Measurements from ENCODE around the gene YDJC.
"Not testable (repeated sequence)": the region's sequence is repeated elsewhere in the genome, so short reads cannot be mapped to it uniquely, and the experiment has no call there.

YDJC gene, protein sequence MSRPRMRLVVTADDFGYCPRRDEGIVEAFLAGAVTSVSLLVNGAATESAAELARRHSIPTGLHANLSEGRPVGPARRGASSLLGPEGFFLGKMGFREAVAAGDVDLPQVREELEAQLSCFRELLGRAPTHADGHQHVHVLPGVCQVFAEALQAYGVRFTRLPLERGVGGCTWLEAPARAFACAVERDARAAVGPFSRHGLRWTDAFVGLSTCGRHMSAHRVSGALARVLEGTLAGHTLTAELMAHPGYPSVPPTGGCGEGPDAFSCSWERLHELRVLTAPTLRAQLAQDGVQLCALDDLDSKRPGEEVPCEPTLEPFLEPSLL

DNA sequence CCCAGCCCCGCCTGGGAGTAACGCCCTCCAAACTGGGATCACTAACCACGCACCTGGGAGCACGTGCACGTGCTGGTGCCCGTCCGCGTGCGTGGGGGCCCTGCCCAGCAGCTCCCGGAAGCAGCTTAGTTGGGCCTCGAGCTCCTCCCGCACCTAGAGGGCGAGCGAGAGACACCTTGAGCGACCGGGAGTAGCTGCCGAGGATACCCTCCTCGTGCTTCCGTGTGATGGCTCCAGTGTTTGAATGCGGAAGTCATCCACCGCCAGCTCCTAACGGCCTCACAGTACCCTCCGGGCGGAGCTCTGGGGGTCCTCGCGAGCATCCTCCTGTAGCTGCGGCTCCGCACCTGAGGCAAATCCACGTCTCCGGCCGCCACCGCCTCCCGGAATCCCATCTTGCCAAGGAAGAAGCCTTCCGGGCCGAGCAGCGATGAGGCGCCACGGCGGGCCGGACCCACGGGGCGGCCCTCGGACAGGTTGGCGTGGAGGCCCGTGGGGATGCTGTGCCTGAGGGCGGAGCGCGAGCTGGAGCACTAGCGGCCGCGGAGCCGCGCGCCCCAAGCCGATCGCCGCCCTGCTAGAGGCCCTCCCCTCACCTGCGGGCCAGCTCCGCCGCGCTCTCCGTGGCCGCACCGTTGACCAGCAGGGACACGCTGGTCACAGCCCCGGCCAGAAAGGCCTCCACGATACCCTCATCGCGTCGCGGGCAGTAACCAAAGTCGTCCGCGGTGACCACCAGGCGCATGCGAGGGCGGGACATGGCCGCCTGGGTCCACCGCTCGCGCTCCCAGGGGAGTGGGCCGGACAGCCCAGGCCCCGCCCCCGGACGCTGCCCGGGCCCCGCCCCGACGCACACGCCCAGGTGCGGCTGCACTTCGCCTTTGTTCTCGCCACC, at the start of gene YDJC:
Gene YDJC, minus strand, starts transcription at position 768 of the 895 bp plus-strand sequence. Its CDS starts 8 bp downstream, at position 760.
- DNase-seq (ENCODE audit: low spot score): peak; percentile 92

DNA sequence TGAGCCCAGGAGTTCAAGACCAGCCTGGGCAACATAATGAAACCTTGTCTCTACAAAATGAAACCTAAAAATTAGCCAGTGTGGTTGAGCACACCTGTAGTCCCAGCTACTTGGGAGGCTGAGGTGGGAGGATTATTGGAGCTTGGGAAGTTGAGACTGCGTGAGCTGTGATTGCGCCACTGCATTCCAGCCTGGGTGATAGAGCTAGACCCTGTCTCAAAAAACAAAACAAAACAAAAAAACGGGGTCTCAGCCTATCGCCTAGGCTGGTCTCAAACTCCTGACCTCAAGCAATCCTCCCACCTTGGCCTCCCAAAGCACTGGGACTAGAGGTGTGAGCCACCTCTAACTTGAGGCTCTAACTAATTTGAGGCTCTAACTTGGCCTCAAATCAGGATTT, 49.6 kb upstream of the YDJC start:
- no peak for DNase-seq (ENCODE audit: low spot score)

DNA sequence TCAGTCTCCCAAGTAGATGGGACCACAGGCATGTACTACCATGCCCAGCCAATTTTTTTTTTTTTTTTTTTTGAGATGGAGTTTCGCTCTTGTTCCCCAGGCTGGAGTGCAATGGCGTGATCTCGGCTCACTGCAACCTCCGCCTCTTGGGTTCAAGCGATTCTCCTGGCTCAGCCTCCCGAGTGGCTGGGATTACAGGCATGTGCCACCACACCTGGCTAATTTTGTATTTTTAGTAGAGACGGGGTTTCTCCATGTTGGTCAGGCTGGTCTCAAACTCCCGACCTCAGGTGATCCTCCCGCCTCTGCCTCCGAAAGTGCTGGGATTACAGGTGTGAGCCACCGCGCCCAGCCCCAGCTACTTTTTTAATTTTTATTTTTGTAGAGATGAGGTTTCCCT, 49.0 kb upstream of the YDJC start:
- DNase-seq (ENCODE audit: low spot score): not testable (repeated sequence)

DNA sequence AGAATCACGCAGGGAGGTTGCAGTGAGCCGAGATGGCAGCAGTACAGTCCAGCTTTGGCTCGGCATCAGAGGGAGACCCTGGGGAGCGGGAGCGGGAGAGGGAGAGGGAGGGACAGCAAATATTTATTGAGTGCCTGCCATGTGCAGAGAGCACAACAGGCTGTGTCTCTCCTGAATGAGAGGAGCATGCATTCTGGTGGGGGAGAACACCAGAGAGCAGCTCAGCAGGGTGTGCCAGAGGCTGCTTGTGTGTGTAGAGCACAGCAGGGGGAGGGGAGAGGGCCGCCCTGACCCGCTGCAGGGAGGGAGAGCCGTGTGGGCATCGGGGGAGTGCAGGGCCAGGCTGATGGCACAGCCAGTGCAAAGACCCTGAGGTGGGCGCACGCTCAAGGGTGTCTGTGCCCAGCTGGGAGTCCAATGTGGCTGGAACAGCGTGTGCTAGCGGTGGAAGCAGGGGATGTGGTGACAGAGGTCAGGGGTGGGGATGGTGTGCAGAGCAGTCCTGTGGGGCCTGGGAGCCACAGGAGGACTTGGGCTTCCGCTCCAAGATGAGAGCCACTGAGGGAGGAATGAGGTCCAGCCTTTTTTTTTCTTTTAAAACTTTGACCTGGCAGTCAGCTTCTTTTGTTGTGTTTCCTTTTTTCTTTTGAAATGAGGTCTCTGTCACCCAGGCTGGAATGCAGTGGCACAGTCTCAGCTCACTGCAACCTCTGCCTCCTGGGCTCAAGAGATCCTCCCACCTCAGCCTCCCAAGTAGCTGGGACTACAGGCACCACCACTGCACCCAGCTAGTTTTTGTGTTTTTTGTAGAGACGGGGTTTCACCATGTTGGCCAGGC, 48.0 kb upstream of the YDJC start:
- no peak for DNase-seq (ENCODE audit: low spot score)

DNA sequence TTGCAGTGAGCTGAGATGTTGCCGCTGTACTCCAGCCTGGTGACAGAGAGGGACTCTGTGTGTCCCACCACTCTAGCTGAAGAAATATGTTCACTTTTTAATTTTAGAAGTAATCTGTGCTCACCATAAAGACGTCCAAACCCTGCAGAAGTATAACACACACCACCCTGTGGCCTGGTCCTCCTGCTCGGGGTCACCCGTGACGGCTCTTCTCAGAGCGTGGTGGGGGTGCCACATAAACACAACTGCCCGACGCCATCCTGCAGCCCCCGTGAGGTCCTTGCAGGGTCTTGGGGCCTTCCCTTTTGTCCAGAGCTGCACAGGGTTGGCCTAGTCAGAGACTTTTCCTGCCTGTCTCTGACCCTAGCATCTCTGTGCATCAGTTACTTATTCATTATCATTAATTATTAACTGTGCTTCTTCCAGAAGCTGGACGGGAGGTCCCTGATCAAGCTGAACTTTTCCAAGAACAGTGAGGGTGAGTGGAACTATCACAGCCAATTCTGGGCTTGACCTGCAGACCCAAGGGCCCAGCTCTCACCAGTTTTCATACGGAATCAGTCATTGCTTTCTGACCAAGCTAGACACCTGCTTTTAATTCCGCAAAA, 44.9 kb upstream of the YDJC start:
- no peak for DNase-seq (ENCODE audit: low spot score)

DNA sequence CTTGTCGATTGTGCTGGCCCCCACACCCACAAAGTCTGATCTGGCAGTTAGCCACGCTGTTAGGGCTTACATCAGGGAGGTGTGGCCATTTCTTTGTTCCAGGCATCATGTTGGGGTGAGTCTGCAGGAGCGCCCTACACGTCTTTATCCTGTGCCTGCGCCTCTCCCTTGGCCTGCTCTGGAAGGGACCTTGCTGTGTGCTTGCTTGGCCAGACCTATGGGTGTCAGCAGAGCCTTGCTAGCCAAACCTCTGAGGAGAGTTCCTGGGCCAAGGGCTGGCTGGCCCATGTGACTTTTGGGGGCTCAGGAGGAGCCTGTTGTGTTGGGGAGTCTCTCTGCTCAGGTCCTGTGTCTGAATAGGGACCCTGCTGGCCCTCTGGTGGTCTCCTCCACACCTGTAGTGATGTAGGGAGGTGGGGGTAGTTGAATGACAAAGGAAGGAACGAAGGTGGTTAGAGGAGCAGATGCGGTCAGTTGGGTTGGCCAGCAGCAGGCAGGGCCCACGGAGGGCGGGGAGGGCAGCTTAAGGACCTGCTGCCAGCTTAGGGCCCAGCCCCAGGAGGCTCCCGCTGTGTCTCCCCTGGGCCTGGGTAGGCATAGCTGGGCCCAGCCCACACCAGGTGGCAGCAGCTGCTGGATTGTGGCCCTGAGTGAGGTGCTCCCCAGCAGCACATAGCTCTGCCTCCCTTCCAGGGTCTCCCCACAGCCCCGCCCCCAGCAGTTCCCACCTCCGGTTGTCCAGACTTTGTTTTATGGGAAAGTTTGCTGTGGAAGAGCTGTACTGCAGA, 43.9 kb upstream of the YDJC start:
- DNase-seq (ENCODE audit: low spot score): no peak

DNA sequence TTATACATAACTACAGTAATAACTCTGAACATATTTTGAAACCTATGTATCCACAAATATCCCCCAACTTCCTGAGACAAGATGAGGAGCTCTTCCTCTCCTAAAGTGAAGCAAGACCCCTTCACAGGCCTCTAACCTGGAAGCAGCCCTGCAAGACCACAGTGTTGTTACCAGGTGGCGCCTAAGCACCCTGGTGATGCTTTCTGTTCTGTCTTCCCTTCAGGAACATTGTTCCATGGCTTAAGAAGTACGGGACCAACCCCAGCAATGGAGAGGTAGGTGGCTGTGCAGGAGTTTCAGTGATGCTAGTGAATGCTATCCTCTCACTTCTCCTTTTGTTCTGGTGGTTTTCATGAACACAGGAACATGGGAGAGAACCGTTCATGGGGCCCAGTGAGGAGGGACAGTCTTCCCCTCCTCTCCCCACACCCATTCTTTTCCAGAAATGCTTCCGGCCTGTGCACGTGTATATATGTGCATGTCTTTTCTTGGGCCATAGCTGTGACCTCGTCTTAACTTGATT, 42.3 kb upstream of the YDJC start:
- DNase-seq (ENCODE audit: low spot score): no peak

DNA sequence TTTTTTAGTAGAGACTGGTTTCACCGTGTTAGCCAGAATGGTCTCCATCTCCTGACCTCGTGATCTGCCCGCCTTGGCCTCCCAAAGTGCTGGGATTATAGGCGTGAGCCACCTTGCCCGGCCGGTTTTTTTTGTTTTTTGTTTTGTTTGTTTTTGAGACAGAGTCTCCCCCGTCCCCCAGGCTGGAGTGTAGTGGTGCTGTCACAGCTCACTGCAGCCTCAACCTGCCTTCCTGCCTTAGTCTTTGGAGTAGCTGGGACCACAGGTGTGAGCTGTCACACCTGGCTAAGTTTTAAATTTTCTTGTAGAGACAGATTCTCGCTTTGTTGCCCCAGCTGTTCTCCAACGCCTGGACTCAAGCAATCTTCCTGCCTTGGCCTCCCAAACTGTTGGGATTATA, 39.2 kb upstream of the YDJC start:
- no peak for DNase-seq (ENCODE audit: low spot score)

DNA sequence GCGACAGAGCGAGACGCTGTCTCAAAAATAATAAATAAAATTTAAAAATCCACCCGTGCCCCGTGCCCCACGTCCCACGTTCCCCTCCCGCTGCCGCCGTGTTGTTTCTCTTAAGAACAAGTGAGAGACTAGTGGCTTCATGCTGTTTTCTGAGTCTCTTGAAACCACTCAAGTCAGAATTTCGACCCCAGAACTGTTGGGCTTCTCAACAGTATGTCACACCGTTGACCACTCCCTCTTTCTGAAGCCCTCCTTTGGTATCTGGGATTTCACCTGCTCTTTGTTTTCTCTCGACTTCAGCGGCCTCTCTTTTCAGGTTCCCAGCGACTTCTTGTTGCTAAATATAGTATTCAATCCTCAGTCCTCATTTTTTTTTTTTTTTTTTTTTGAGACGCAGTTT, 37.0 kb upstream of the YDJC start:
- no peak for DNase-seq (ENCODE audit: low spot score)

DNA sequence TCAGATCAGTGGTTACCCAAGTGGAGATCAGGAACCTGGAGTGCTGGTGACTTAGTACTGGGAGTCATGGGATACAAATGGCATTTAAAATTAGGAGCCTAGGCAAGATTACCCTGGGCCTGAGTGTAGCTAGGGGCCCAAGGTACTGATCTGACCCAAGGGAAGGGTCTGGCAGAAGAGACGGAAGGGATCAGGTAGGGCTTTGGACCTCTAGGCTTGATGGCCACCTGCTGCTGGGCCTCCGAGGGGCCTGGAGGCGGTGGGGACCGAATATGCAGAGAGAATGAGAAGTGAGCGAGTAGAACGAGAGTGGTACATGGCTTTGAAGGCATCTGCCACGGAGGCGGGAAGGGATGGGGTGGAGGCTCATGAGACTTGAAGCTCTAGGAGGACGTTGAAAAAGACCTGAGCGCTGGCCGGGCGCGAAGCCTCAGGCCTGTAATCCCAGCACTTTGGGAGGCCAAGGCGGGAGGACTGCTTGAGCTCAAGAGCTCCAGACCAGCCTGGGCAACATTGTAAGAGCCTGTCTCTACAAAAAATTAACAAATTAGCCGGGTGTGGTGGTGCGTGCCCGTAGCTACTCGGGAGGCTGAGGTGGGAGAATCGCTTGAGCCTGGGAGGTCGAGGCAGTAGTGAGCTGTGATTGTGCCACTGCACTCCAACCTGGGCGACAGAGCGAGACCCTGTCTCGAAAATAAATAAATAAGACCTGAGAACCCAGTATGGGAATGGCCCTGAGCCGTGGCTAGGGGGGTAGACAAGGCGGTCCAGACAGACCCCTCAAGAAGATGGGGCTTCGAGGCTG, 35.4 kb upstream of the YDJC start:
- no peak for DNase-seq (ENCODE audit: low spot score)

DNA sequence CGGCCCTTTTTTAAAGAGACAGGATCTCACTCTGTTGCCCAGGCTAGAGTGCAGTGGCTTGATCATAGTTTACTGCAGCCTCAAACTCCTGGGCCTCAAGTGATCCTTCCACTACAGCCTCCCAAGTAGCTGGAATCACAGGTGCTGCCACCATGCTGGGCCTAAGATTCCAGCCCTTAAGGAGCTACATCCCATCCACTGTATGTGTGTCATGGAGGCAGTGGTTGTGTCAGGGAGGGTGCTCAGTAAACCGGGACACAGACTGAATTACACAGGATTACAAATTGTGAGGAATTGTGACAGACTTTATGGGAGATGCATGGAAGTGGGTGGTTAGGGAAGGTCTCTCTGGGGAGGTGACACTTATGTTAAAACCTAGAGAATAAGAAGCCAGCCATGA, 33.9 kb upstream of the YDJC start:
- DNase-seq (ENCODE audit: low spot score): no peak

DNA sequence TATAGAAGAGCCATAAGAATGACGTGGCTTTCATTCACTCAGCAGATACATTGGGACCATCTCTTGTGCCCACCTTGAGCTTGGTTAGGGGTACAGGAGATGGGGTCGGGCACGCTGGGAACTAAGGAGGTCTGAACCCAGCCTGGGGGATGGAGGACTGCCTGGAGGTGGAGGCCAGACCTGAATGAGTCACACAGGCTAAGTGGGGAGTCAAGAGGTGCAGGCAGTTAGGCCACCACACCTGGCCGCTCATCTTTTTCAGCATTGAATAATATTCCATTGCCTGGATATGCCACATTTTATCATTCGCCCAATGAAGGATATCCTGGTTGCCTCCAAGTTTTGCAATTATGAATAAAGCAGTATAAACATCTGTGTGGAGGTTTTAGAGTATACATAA, 32.2 kb upstream of the YDJC start:
- no peak for DNase-seq (ENCODE audit: low spot score)

DNA sequence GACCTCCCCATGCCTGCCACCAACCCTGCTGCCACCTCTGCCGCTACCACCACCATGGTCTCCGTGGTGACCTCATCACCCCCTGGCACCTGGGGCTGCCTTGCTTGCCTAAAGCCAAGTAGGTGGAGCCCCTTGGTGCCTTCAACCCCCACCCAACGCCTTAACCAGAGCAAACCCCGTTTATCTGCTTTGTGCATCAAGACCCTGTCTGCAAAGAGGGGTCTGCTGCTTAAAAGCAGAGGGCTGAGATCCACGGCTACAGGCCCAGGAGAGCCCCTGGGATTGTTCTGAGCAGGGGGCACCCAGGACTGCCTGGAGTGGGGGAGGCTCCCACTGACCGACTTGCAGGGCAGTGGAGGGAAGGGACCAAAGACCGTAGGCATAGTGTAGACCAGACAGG, 31.1 kb upstream of the YDJC start:
- no peak for DNase-seq (ENCODE audit: low spot score)

DNA sequence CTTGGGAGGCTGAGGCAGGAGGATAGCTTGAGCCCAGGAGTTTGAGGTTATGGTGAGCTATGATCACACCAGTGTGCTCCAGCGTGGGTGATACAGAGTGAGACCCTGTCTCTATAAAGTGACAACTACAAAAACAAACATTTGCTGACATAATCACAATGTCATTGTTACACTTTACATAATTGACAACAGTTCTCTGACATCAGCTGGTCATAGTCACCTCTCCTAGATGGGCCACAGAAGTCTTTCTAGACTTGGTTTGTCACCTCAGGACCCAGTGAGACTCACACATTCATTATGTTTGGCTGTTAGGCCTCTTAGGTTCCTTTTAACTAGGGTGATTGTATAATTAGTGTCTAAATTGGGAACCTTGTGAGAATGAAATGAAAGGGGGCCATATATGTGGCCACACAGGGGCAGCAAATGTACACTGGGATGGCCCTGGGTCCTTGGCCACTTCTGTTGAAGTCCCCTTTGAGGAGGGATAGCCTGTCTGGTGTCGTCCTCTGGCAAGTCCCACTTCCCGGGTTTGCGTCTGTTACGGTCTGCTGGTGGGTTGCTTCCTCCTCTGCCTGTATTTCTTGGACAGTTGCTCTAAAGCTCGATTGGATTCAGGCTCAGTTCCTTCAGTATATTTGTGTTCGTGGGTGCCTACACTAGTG, 30.2 kb upstream of the YDJC start:
- no peak for DNase-seq (ENCODE audit: low spot score)

DNA sequence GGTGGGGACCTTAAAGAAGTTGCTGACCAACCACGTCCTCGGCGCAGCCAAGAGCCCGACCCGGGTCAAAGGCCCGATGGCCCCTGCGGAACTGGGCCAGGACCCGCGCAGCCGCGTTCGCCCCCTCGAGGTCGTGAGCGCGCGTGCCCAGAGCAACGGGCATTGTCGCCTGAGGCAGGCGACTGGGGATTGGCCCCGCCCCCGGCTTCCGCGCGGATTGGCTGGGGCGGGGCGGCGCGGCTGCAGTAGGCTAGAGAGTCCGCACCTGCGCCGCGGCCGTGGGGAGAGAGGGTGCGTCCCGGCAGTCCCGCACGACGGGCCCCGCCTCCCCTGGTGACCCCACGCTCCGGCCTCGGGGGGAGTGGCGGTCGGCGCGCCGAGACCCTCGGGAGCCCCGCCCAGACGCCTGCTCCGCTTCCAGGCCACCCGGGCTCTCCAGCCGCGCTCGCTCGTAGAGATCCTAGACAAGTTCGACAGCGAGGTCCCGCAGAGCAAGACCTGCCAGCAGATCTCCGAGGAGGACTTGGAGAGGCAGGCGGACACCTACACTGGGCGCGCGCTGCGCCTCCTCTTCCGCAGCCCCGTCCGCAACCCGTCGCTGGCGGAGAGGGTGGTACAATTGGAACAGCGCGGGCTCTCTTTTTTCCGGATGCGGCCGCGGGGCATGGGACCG, 27.7 kb upstream of the YDJC start:
- peak; percentile 94 for DNase-seq (ENCODE audit: low spot score)

DNA sequence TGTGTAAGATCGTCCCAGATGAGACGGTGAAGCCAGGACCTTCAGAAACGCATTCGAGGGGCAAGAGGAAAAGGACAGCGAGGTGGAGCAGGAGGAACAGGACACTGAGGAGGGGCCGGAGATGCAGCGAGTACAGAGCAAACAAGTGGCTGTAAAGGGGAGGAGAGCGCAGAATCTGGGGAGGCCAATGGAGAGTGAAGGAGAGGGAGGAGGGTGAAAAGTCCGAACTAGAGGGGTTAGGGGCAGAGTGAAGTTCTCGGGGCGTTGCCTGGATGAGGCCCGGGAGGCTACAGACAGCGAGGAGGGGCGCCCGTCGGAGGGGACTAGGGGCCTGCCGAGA, 27.2 kb upstream of the YDJC start:
- peak; percentile 42 for DNase-seq (ENCODE audit: low spot score)

DNA sequence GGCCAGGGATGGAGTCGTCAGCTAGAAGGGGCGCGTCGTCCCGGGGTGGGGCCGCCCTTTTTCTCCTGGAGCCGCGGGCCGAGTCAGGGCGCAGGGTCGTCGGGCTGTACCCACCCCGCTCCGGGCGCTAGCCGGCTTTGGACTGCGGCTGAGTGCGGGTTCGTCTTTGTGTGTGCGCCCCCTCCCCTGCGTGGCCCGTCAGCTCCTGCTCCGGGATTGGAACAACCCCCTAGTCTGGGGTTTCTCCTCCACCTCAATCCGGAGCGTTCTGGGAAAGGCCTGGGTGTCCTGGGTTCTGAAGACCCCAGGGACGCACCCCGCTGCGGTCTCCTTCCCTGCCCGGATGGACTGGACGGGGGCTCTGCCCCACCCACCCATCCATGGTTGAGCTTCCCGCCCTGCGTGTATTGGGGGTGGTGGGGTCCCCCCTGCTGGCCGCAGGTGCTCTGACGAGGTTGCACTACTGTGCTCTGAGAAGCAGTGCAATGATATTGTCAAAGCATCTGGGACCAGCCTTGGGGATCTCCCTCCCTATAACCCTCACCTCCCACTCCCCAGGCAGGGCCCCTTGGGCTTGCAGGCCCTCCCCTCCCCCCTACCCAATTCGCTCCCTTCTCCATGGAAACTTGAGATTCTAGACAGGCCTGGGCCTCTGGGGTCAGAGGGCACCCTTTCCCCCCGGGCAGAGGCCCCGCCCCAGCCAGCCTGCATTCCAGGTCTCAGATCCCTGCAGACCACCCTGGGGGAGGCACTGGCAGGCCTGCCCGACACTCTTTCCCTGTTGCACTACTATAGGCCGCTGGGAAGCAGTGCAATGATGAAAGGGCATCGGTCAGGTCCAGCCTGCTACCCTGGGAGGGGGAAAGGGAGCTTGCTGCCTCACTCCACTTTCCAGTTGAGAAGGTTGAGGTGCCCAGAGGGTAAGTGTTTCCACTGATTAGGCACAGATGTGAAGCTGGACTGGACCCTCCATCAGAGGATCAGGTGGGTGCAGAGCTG, 23.0 kb upstream of the YDJC start:
- no peak for DNase-seq (ENCODE audit: low spot score)

DNA sequence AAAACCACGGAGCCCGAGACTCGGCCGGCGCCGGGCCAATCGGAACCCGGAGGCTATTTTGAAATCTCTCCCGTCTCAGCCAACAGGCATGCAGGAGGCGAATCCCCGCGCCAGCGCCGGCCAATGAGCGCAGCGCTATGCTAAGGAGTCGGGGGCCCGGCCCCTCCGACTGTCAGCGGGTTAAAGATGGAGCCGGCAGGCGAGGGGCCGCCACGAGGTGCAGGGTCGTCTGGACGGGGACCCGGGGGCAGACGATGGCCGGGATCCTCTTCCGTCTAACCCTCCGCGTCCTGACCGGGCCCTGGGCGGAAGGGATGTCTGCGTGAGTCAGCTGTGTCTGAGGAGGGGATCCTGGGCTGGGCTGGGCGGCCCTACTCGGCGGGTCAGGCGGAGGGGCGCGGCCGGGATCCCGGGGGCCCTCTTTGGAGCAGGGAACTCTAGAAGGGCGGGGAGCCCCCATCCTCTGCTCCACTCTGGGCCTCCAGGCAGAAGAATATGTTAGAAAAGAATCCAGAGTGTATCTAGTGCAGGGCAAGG, 22.3 kb upstream of the YDJC start:
- peak; percentile 94 for DNase-seq (ENCODE audit: low spot score)

Data from HuH-7.5 (cell line).